Left kidney (tissue), 8 donors: ENCODE results near the gene PDLIM4. TPM values are rescaled to one million over a fixed set of nuclear protein-coding genes. Genes with fewer than 3 reads are reported as not detected.
A peak's percentile ranks its signal among the peaks of the same experiment; 100 is the strongest.

Experiments used
- DNase-seq: peaks from one replicate; pipeline ENCODE4 v3.0.0-alpha.2; 2013
- long read RNA-seq, 8 donors: transcript quantifications; one replicate each; lab custom pipeline, GENCODE V29; 2026
- polyA plus RNA-seq: library from polyadenylated mRNA; unstranded; fragments of 120-200 nt; gene quantifications from one replicate; pipeline ENCODE4 v1.2.1, GENCODE V29; 2013; ENCODE audit not compliant: insufficient read length

Gene PDLIM4
- polyA plus RNA-seq: 11.1 TPM
- long read RNA-seq, donor 1, transcript PDLIM4-201 (7 exons, 2,282 nt): major isoform, 14 of 15 reads
- long read RNA-seq, donor 1, partial matches to known transcripts: 0 of 15 reads
- long read RNA-seq, donor 1, other reads (novel, unspliced or antisense): 0 of 15 reads
- long read RNA-seq, donor 2, transcript PDLIM4-201 (7 exons, 2,282 nt): major isoform, 11 of 12 reads
- long read RNA-seq, donor 2, partial matches to known transcripts: 0 of 12 reads
- long read RNA-seq, donor 2, other reads (novel, unspliced or antisense): 0 of 12 reads
- long read RNA-seq, donor 3, transcript PDLIM4-201 (7 exons, 2,282 nt): major isoform, 6 of 14 reads
- long read RNA-seq, donor 3, partial matches to known transcripts: 8 of 14 reads
- long read RNA-seq, donor 3, other reads (novel, unspliced or antisense): 0 of 14 reads
- long read RNA-seq, donor 4: 0 reads
- long read RNA-seq, donor 5, transcript PDLIM4-201 (7 exons, 2,282 nt): major isoform, 14 of 15 reads
- long read RNA-seq, donor 5, partial matches to known transcripts: 0 of 15 reads
- long read RNA-seq, donor 5, other reads (novel, unspliced or antisense): 0 of 15 reads
- long read RNA-seq, donor 6, transcript PDLIM4-201 (7 exons, 2,282 nt): major isoform, 13 of 15 reads
- long read RNA-seq, donor 6, partial matches to known transcripts: 0 of 15 reads
- long read RNA-seq, donor 6, other reads (novel, unspliced or antisense): 0 of 15 reads
- long read RNA-seq, donor 7, transcript PDLIM4-201 (7 exons, 2,282 nt): major isoform, 15 of 16 reads
- long read RNA-seq, donor 7, partial matches to known transcripts: 0 of 16 reads
- long read RNA-seq, donor 7, other reads (novel, unspliced or antisense): 0 of 16 reads
- long read RNA-seq, donor 8, partial matches to known transcripts: 0 of 4 reads
- long read RNA-seq, donor 8, other reads (novel, unspliced or antisense): 0 of 4 reads

GRCh38 chr5:132257131-132258101 is at the start of gene PDLIM4:
PDLIM4 (plus strand) TSS chr5:132257696; CDS start chr5:132257735, 39 bp downstream.
- peak; percentile 77 for DNase-seq

GRCh38 chr5:132207778-132208177 is 49.7 kb upstream of the PDLIM4 start:
- no peak for DNase-seq

GRCh38 chr5:132209131-132209530 is 48.4 kb upstream of the PDLIM4 start:
- no peak for DNase-seq

- no peak for DNase-seq
These were observed 47.5 kb upstream of the PDLIM4 start for GRCh38 chr5:132209901-132210545.

- DNase-seq: no peak
These were observed 46.6 kb upstream of the PDLIM4 start for GRCh38 chr5:132210944-132211343.

GRCh38 chr5:132211787-132212186 is 45.7 kb upstream of the PDLIM4 start:
- DNase-seq: no peak

GRCh38 chr5:132213666-132214065 is 43.8 kb upstream of the PDLIM4 start:
- no peak for DNase-seq

- DNase-seq: no peak
These were observed 43.0 kb upstream of the PDLIM4 start for GRCh38 chr5:132214491-132214890.

GRCh38 chr5:132215329-132215728 is 42.2 kb upstream of the PDLIM4 start:
- no peak for DNase-seq

- no peak for DNase-seq
These were observed 39.2 kb upstream of the PDLIM4 start for GRCh38 chr5:132218321-132218720.

GRCh38 chr5:132219289-132219970 is 38.1 kb upstream of the PDLIM4 start:
- no peak for DNase-seq

- no peak for DNase-seq
These were observed 37.5 kb upstream of the PDLIM4 start for GRCh38 chr5:132219981-132220380.

- DNase-seq: no peak
These were observed 37.0 kb upstream of the PDLIM4 start for GRCh38 chr5:132220491-132220890.

GRCh38 chr5:132221781-132222648 is 35.5 kb upstream of the PDLIM4 start:
- no peak for DNase-seq

GRCh38 chr5:132222649-132223038 is 34.9 kb upstream of the PDLIM4 start:
- DNase-seq: no peak

- no peak for DNase-seq
These were observed 33.6 kb upstream of the PDLIM4 start for GRCh38 chr5:132223861-132224260.

- no peak for DNase-seq
These were observed 32.8 kb upstream of the PDLIM4 start for GRCh38 chr5:132224716-132225115.

- DNase-seq: no peak
These were observed 32.1 kb upstream of the PDLIM4 start for GRCh38 chr5:132225165-132226032.
